AG04450 (cell line): ENCODE data around the gene SLC7A4. TPM values are rescaled to one million over a fixed set of nuclear protein-coding genes. Genes with fewer than 3 reads are reported as not detected.

Experiments used
- CTCF ChIA-PET: fragments of 300-600, 350-600 bp; formaldehyde crosslinking; extraction: SDS; loops from one replicate; lab custom pipeline; 2022; ENCODE audit warnings: antibody characterized with exemption, inconsistent platforms; lab: Charles Lee
- POLR2A ChIA-PET: fragments of 350-600 bp; formaldehyde crosslinking; extraction: SDS; loops from one replicate; lab custom pipeline; 2021; ENCODE audit warnings: antibody characterized with exemption, inconsistent platforms; lab: Yijun Ruan, JAX
- DNase-seq: peaks from one replicate; pipeline ENCODE4 v3.0.0-alpha.2; 2011; ENCODE audit warnings: low read depth, low spot score
- H3K27ac ChIP-seq: one replicate; pipeline ENCODE4 v1.5.1; 2012; ENCODE audit warnings: low read depth, low read length, control low read depth
- H3K27me3 ChIP-seq: one replicate; pipeline ENCODE4 v1.6.0; 2012; ENCODE audit warnings: low read length; ENCODE audit not compliant: control insufficient read depth, insufficient read depth
- H3K4me3 ChIP-seq: 2 replicates; pipeline ENCODE4 v1.5.1; 2011; ENCODE audit warnings: mild to moderate bottlenecking, low read depth, low read length, control low read depth
- H3K9me3 ChIP-seq: 2 replicates; pipeline ENCODE4 v1.5.1; 2012; ENCODE audit warnings: low read length; ENCODE audit not compliant: control insufficient read depth, insufficient read depth
- CTCF ChIP-seq: IDR thresholded peaks from 2 replicates; pipeline ENCODE4 v1.5.1; 2011; ENCODE audit warnings: low read depth, low read length, control low read depth, inconsistent platforms
- polyA plus RNA-seq: library from polyadenylated mRNA; depleted of rRNA; stranded (reverse); fragments of >200 nt; gene quantifications from 2 replicates; pipeline ENCODE4 v1.2.3, GENCODE V29; 2011

SLC7A4 gene
- polyA plus RNA-seq, 1 experiment = 0.11 TPM

- no peak for DNase-seq
- TF ChIP-seq CTCF = no peak
- CTCF ChIA-PET = no interaction called here
These were observed 1.5 kb downstream of the SLC7A4 start for GRCh38 chr22:21030621-21031544.

DNA sequence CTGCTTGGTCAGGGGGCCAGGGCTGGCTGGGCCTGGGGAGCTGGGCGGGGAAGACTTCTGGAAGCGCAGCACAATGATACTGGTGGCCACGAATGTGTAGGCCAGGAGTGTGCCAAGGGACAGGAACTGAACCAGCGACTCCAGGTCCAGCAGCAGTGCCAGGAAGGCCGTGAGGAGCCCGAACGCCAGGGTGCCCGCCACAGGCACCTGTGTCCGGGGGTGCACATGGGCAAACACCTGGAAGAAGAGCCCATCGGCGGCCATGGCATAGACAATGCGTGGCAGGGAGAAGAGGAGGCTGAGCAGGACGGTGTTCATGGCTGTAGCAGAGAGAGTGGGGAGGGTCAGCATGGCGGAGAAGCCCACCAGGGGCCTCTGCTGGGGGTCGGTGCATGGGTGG, 2.3 kb downstream of the SLC7A4 start:
- ChIA-PET POLR2A (no interaction called here), CTCF (no interaction called here)
- Histone ChIP-seq H3K27me3 (peaks cover 23% of the 10 kb centered on the region), H3K27ac (no peak overlapping the region), H3K9me3 (peaks cover 2% of the 10 kb centered on the region; the same call in 1 of the 2 replicates), H3K4me3 (no peak overlapping the region)
- no peak for DNase-seq
- TF ChIP-seq CTCF = no peak

More at GRCh38 chr22:21030621-21031544, 1.5 kb downstream of the SLC7A4 start:
- Histone ChIP-seq H3K4me3 (no peak overlapping the region), H3K27me3 (peaks cover 23% of the 10 kb centered on the region), H3K9me3 (peaks cover 2% of the 10 kb centered on the region; the same call in 1 of the 2 replicates), H3K27ac (no peak overlapping the region)
- POLR2A ChIA-PET = no interaction called here

DNA sequence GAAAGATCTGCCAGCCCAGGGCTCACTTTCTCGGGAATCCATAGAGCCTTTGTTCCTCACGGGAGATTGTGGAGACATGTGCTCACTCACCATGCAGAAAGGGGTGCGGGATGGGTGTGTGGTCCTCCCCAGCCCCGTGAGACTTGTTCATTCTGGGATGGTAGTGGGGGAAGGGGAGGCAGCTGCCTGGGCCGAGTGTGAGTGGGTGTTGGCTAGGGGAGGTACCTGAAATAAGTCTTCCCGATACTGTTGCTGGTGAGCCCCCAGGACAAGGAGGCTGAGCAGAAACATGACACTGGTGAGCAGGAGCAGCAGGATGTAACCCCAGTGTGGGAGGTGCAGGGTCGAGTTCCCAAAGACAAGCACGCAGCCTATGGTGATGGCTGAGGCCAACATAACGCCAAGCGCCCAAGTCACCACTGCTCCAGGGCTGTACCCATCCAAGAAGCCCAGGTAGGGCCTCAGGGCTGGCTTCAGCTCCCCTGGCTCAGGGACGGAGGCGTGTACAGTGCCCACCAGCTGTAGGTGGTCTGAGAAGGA, 2.8 kb downstream of the SLC7A4 start:
- Histone ChIP-seq H3K27ac (no peak overlapping the region), H3K27me3 (peaks cover 23% of the 10 kb centered on the region), H3K4me3 (no peak overlapping the region), H3K9me3 (peaks cover 2% of the 10 kb centered on the region; the same call in 1 of the 2 replicates)
- no peak for DNase-seq
- TF ChIP-seq CTCF = no peak
- ChIA-PET CTCF (no interaction called here), POLR2A (interaction anchor here (1.0 kb wide), 1 partner anchor 8 kb away, joined by 3 read pairs; no protein-coding TSS in a partner anchor)

DNA sequence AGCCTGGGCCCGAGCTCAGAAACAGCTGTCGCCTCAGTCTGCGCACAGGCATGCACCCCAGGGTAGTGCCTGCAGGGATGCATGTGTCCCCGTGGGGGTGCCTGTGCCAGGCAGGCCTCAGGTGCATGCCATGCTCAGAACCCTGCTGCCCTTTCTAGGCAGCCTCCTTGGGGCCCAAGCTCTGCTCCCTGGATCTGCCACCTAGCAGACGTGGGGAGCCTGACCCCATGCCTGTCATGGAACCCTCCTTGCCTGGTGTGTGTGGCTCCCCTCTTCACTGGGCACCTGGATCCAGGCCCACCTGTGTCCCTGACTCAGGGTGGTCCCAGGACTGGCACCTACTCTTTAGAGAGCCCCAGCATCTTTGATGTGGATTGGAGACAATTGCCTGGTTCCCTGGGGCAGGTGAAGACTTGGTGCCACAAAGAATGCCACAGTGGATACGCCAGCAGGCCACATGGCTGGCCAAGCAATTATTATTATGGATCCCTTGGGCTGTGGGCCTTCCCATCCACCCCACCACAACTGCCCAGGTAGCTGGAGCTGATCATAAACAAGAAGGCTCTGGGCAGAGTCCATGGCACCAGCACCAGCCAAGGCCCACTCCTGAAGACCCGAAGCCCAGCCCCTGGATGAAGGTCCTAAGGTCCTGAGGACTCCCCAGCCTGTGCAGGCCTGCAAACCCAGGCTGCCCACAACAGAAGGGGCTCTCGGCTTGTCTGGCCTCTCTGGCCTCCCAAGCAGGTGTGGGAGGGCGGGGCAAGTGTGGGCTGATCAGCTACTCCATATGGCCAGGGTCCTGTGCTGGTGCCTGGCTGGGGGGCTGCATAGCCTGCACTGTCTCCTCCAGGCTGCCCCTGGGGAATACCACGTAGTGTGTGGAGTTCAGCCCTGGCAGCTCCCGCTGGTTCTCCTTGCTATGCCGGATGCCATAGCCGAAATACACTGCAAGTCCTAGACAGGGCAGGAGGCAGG, 3.8 kb downstream of the SLC7A4 start:
- CTCF ChIA-PET = no interaction called here
- TF ChIP-seq CTCF = no peak
- DNase-seq = no peak
- H3K27me3 ChIP-seq = peaks cover 23% of the 10 kb centered on the region
- H3K27ac ChIP-seq = no peak overlapping the region
- H3K4me3 ChIP-seq = no peak overlapping the region
- H3K9me3 ChIP-seq = peaks cover 2% of the 10 kb centered on the region; the same call in 1 of the 2 replicates
- POLR2A ChIA-PET = interaction anchor here (0.6 to 1.0 kb wide), 2 partner anchors 9 to 85 kb away, joined by 3 to 11 read pairs; no protein-coding TSS in a partner anchor
